ENCODE data around the gene SYTL2.
A peak's percentile ranks its signal among the peaks of the same experiment; 100 is the strongest.
"Not testable (repeated sequence)": the region's sequence is repeated elsewhere in the genome, so short reads cannot be mapped to it uniquely, and the experiment has no call there.

The SYTL2 gene

DNA sequence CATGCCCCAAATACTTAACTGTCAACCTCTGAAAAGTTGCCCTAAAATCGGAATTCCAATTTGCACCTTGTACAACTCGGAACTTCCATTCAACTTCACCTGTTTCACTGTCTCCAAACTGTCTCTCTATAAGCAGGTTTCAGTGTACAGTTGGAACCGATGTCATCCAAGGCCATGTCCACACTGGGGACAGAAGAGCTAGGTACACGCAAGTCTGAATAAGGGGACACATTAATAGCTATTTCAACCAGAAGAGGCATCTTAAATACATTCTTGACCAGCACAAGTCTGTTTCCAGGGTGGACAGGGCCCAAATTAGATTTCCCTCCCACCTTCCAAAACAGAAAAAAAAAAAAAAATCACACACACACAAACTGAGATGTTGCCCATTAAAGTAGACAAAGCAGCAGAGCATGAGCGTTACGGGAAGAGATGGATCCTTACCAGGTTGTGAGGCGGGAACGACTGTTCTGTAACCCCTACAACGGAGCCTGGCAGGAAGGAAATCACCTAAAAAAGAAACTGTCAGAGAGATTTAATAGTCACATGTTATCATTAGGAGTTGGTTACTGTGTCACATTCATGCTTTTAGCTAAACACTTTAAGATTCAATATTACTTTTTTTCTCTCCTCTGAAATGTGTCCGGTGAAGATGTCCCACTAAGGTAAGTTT is 147.7 kb downstream of the SYTL2 start:
- Histone ChIP-seq H3K4me3 (peak overlapping the region; percentile 84), H3K27me3 (ENCODE audit: low read depth) (no peaks in the 10 kb centered on the region), H3K36me3 (replicated peaks) (peaks cover 38% of the 10 kb centered on the region), H3K9me3 (no peaks in the 10 kb centered on the region), H3K4me1 (peaks cover 19% of the 10 kb centered on the region)
- in situ Hi-C loops (cut with MboI; ENCODE audit: low sequenced_read_pairs): no loop called here
- peak in 1 of 2 experiments; percentile 19 for DNase-seq (ENCODE audit: low spot score in 2 of 2)

DNA sequence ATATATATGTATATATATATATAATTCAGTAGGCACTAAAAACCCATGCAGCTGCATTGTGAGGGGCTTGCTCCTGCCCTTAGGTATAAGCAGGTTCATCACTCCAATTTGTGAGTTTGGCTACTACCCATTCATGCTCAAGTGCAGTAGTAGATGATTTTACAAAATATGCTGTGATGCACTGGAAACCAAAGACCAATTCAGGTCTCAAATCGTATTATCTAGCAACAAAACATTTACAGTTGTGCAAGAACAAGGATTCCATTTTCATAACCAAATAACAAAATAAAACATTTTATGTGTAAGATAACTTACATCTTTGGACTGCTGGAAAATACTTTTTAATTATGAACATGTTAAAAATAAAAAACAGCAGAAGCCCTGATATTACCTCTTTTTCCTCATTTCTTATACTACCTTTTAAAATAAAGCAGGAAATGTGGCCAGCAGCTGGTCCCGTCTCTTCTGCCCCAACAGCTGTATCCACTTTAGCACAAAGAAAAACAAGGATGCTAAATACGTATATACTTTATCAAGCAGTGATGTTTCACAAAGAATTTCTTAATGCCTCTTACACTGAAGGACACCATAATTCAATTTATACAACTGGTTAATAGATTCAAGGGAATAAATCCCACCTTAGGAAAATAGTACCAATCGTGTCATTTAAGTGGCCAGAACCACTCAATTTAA is 148.8 kb downstream of the SYTL2 start:
- peak overlapping the region; percentile 84 for H3K4me3 ChIP-seq
- in situ Hi-C loops (cut with MboI; ENCODE audit: low sequenced_read_pairs): no loop called here
- no peak for DNase-seq (ENCODE audit: low spot score in 2 of 2)
- H3K4me1 ChIP-seq: peaks cover 19% of the 10 kb centered on the region
- no peaks in the 10 kb centered on the region for H3K9me3 ChIP-seq
- H3K27me3 ChIP-seq (ENCODE audit: low read depth): no peaks in the 10 kb centered on the region
- peaks cover 49% of the 10 kb centered on the region for H3K36me3 ChIP-seq (replicated peaks)

DNA sequence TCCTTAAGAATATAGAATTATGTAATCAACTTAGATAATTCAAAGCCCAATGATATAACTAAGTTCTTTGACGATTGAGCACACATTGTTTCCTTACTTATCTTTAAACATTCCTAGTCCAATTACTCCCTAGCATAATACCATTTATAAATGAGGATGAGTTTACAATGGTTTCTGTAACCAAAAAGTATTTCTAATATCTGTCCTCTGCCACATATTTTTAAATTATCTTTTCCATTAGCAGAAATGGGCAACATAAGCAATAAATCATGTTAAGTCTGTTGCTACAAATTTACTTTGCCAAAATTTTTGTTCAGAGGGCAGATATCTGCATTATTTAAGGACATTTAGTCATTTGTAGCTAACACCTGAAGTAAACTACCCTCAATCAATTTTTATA is 152.8 kb downstream of the SYTL2 start:
- H3K9me3 ChIP-seq: no peaks in the 10 kb centered on the region
- in situ Hi-C loops (cut with MboI; ENCODE audit: low sequenced_read_pairs): no loop called here
- no peak overlapping the region for H3K4me3 ChIP-seq
- peaks cover 69% of the 10 kb centered on the region for H3K36me3 ChIP-seq (replicated peaks)
- H3K4me1 ChIP-seq: peaks cover 13% of the 10 kb centered on the region
- H3K27me3 ChIP-seq (ENCODE audit: low read depth): no peaks in the 10 kb centered on the region
- DNase-seq (ENCODE audit: low spot score in 2 of 2): no peak

DNA sequence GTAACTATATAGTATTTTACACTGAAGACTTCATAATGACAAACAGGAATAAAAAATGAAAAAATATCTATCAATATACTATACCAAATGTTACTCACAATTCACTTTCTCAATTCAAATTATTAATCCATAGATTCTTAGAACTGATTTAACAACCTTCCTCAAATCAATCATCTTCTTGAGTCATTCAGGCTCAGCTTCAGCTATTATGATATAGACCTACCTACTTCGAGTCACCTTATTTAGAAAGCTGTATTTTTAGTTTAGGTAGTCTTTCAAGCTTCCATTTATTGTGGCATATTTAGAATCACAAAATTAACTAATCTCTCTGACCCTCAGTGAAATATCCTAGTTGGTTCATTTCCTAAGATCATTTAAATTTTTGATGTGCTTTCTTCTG is 154.2 kb downstream of the SYTL2 start:
- no peaks in the 10 kb centered on the region for H3K9me3 ChIP-seq
- H3K36me3 ChIP-seq (replicated peaks): peaks cover 59% of the 10 kb centered on the region
- no peaks in the 10 kb centered on the region for H3K27me3 ChIP-seq (ENCODE audit: low read depth)
- no peak overlapping the region for H3K4me3 ChIP-seq
- H3K4me1 ChIP-seq: peaks cover 13% of the 10 kb centered on the region
- DNase-seq (ENCODE audit: low spot score in 2 of 2): no peak
- in situ Hi-C loops (cut with MboI; ENCODE audit: low sequenced_read_pairs): no loop called here

DNA sequence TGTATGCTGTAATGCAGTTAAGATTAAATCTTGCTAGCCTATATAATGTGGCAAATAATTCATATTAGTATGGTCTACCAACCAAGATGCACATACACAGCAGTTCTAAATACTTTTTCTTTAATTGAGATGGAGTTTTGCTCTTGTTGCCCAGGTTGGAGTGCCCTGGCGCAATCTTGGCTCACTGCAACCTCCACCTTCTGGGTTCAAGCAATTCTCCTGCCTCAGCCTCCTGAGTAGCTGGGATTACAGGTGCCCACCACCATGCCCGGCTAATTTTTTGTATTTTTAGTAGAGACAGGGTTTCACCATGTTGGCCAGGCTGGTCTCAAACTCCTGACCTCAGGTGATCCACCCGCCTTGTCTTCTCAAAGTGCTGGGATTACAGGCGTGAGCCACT is 156.6 kb downstream of the SYTL2 start:
- H3K9me3 ChIP-seq; DNase-seq (ENCODE audit: low spot score in 2 of 2); H3K4me1 ChIP-seq; H3K4me3 ChIP-seq; in situ Hi-C loops (cut with MboI; ENCODE audit: low sequenced_read_pairs); H3K27me3 ChIP-seq (ENCODE audit: low read depth): not testable (repeated sequence)
- peaks cover 45% of the 10 kb centered on the region for H3K36me3 ChIP-seq (replicated peaks)

DNA sequence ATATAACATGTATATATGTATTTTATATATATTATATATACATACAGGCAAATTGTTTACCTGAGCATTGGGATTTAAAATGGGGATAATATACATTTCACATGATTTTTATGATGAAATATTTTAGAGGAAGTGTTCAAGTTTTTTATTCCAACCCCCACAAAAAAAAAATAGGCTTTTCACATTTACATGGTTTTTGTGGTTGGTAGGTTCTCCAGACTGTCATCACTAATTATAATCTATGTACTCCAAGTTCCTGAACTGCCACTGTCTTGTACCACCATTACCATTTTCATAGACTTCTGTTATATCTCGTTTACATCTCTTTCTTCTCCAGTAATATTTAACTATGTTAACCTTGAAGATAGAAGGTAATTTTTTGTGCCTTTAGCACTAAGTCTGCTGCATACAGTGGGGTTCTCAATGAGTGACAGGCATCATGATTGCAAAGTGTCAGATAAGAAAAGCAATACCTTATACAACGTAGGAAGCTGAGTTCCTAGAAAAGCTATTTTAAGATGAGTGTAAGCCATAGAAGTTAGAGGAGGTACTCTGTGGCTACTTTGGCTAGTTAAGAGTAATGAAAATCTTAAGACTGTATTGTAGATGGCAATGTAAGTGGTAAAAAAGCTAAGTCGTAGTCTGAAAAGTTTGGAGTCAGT is 158.0 kb downstream of the SYTL2 start:
- in situ Hi-C loops (cut with MboI; ENCODE audit: low sequenced_read_pairs): no loop called here
- Histone ChIP-seq H3K27me3 (ENCODE audit: low read depth) (no peaks in the 10 kb centered on the region), H3K36me3 (replicated peaks) (peaks cover 31% of the 10 kb centered on the region), H3K4me3 (no peak overlapping the region), H3K9me3 (no peaks in the 10 kb centered on the region), H3K4me1 (peaks cover 7% of the 10 kb centered on the region)
- no peak for DNase-seq (ENCODE audit: low spot score in 2 of 2)

DNA sequence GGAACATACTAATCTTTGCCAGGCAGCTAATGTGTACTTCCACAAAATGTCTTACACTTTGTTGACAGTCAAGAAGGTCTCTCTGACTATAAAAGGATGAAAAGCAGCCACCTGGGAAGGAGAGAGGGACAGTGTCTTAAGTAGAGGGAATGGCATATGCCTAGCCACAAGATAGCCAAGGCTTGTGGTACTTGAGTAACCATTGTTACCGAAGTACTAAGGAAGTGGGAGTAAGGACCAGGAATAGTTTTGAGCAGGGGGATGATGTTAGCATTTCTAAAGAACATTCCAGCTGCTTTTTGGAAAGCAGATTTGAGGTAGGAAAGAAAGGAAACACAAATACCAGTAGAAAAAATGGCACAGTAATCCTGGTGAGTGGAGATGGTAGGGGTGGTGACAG is 159.8 kb downstream of the SYTL2 start:
- H3K36me3 ChIP-seq (replicated peaks): peaks cover 13% of the 10 kb centered on the region
- peaks cover 7% of the 10 kb centered on the region for H3K4me1 ChIP-seq
- H3K27me3 ChIP-seq (ENCODE audit: low read depth): no peaks in the 10 kb centered on the region
- DNase-seq (ENCODE audit: low spot score in 2 of 2): no peak
- H3K9me3 ChIP-seq: no peaks in the 10 kb centered on the region
- in situ Hi-C loops (cut with MboI; ENCODE audit: low sequenced_read_pairs): no loop called here
- no peak overlapping the region for H3K4me3 ChIP-seq

DNA sequence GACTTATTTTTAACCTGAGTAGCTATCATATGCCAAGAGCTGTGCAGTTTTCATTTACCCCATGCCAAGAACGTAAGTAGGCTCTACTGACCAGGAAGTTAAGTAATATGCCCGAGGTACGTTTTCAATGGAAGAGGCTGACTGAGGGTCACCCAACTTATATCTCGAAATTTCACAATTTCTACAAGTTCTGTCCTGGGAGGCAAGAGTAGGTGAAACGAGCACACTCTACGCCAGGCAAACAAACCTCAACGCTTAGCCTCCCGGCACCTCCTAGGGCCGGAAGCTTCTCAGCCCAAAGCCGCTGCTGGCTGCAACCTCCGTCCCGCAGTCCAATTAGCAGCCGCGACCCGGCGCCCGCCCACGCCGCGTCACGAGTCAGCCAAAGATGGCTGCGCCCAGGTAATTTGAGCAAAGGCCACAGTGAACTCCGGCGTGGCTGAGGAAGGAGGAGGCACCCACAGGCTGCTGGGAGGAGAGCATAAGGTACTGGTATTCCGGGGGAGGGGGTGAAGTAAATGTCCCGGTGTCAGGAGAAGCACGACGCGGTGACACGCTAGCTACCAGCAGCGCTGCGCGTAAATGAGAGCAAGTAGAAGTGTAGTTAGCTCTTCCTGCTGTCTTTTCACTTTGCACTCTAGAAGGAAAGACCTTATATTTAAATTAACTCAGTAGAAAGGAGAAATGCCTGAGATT is 163.2 kb downstream of the SYTL2 start, which contains the start of gene TMEM126A:
TMEM126A (plus strand) TSS at position 364 of the 696 bp plus-strand sequence. CDS start 2,289 bp downstream, outside the sequence.
- H3K27me3 ChIP-seq (ENCODE audit: low read depth): no peaks in the 10 kb centered on the region
- in situ Hi-C loops (cut with MboI; ENCODE audit: low sequenced_read_pairs): no loop called here
- peak within 1 kb of the TSS; percentile 52 for H3K4me3 ChIP-seq
- no peaks in the 10 kb centered on the region for H3K9me3 ChIP-seq
- peaks cover 17% of the 10 kb centered on the region for H3K4me1 ChIP-seq
- H3K36me3 ChIP-seq (replicated peaks): no peaks in the 10 kb centered on the region; the same call in 1 of the 2 replicates
- DNase-seq (ENCODE audit: low spot score in 2 of 2): peak; percentile 87 to 91

DNA sequence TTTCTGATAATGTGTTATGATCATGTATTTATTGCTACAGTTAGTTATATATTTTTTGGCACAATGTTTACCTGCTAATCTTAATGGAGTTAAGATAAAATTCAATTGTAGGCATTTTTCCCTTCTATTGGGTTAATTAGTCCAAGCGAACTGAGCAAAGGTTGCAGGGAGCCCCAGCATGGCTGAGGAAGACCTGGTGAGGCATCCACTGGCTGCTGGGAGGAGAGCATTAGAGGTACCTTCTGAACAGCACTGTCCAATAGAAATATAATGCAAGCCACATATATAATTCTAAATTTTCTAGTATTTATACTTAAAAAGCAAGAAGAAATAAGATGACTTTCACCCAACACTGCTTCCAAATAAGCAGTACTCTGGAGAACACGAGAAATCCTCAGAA is 163.9 kb downstream of the SYTL2 start:
- in situ Hi-C loops (cut with MboI; ENCODE audit: low sequenced_read_pairs): no loop called here
- no peaks in the 10 kb centered on the region for H3K9me3 ChIP-seq

More for the DNA sequence above, 163.9 kb downstream of the SYTL2 start:
- no peak for DNase-seq (ENCODE audit: low spot score in 2 of 2)
- peaks cover 17% of the 10 kb centered on the region for H3K4me1 ChIP-seq
- no peaks in the 10 kb centered on the region; the same call in 1 of the 2 replicates for H3K36me3 ChIP-seq (replicated peaks)
- H3K27me3 ChIP-seq (ENCODE audit: low read depth): no peaks in the 10 kb centered on the region
- peak overlapping the region; percentile 52 for H3K4me3 ChIP-seq

All from HAP-1 (cell line).